ENCODE measurements around the gene CTNNA2. TPM values are rescaled to one million over a fixed set of nuclear protein-coding genes. Genes with fewer than 3 reads are reported as not detected.

CTNNA2 gene
- total RNA-seq, 2 donors from 2014 or later = 0.17 to 0.88 TPM

GRCh38 chr2:80258341-80258740 is 745.5 kb downstream of the CTNNA2 start:
- H3K27me3 ChIP-seq = no peaks in the 10 kb centered on the region
- H3K27ac ChIP-seq = no peak overlapping the region
- no peak for DNase-seq
- intact Hi-C loops (cut with DNase I) = no loop called here
- TF ChIP-seq, protein P1, sequence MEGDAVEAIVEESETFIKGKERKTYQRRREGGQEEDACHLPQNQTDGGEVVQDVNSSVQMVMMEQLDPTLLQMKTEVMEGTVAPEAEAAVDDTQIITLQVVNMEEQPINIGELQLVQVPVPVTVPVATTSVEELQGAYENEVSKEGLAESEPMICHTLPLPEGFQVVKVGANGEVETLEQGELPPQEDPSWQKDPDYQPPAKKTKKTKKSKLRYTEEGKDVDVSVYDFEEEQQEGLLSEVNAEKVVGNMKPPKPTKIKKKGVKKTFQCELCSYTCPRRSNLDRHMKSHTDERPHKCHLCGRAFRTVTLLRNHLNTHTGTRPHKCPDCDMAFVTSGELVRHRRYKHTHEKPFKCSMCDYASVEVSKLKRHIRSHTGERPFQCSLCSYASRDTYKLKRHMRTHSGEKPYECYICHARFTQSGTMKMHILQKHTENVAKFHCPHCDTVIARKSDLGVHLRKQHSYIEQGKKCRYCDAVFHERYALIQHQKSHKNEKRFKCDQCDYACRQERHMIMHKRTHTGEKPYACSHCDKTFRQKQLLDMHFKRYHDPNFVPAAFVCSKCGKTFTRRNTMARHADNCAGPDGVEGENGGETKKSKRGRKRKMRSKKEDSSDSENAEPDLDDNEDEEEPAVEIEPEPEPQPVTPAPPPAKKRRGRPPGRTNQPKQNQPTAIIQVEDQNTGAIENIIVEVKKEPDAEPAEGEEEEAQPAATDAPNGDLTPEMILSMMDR (IDR thresholded peaks at IDR 0.05) = no peak
- no peaks in the 10 kb centered on the region for H3K36me3 ChIP-seq
- H3K4me1 ChIP-seq = no peaks in the 10 kb centered on the region
- H3K9ac ChIP-seq (ENCODE audit: low read depth in 2 of 2, low read length in 2 of 2) = no peak overlapping the region
- no peaks in the 10 kb centered on the region for H3K9me3 ChIP-seq
- H3K4me3 ChIP-seq = no peak overlapping the region

DNA sequence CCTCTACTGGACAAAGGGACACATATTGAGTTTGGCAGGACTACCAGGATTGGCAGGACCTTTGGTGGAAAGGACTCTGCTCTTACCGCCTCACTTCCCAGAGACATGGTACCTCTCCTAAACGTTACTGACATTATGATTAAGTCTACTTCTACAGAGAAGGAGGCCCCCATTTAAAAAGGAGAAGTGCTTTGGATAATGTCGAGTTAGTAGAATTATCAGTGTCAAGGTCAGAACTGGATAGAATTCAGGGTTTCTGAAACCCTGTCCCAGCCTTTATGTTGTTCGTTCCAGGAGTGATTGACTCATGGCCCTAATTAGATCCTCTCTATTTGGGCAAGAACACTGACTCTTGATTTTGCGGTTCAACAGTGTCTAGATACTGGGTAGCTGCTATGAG is 745.9 kb downstream of the CTNNA2 start:
- H3K9ac ChIP-seq (ENCODE audit: low read depth in 2 of 2, low read length in 2 of 2) = no peak overlapping the region
- H3K27me3 ChIP-seq = no peaks in the 10 kb centered on the region
- no peak overlapping the region for H3K27ac ChIP-seq
- H3K4me3 ChIP-seq = no peak overlapping the region
- TF ChIP-seq, protein P1 (IDR thresholded peaks at IDR 0.05) = no peak
- DNase-seq = no peak
- intact Hi-C loops (cut with DNase I) = no loop called here
- H3K36me3 ChIP-seq = no peaks in the 10 kb centered on the region
- no peaks in the 10 kb centered on the region for H3K9me3 ChIP-seq
- no peaks in the 10 kb centered on the region for H3K4me1 ChIP-seq

DNA sequence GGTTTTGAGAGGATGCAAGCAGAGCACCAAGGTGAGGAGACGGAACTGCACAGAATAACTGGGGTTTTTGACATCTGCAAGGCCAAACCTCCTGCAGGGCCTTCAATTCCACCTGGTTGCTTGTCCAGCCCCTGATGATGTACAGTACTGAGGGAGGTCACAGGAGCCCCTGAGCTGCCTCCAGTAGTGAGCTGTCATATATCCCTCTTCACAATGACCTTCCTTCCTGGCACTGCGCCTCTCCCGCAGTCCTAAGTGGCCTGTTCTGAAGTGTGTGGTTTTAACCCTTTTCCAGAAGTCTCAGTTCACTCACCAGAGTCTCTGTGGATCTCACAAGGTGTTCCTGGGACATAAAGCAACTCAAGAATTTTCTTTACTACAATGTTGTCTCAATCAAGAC is 746.4 kb downstream of the CTNNA2 start:
- Histone ChIP-seq H3K36me3 (no peaks in the 10 kb centered on the region), H3K27me3 (no peaks in the 10 kb centered on the region), H3K4me1 (no peaks in the 10 kb centered on the region), H3K9ac (ENCODE audit: low read depth in 2 of 2, low read length in 2 of 2) (no peak overlapping the region), H3K4me3 (no peak overlapping the region), H3K27ac (no peak overlapping the region), H3K9me3 (no peaks in the 10 kb centered on the region)
- intact Hi-C loops (cut with DNase I) = no loop called here
- no peak for DNase-seq
- TF ChIP-seq, protein P1 (IDR thresholded peaks at IDR 0.05) = no peak

DNA sequence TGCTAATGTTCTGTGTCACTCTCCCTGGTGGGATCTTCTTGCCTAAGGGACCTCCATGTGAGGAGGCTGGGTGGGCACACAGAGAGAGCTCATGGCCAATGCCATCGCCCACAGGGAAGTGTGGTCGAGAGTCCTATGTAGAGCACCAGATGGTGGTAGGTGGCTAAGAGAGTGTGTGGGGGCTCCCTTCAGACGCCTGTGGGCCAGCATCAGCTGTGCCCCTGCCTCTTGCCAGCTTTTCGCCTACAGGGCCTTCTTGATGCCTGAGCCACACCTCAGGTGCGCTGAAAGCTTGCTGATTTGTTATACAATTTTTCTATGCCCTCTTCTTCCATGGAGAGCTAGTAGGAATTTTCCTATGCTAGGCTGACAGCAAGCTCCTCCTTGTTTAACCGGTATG is 753.4 kb downstream of the CTNNA2 start:
- no peaks in the 10 kb centered on the region for H3K36me3 ChIP-seq
- H3K27me3 ChIP-seq = no peaks in the 10 kb centered on the region
- DNase-seq = no peak
- no peaks in the 10 kb centered on the region for H3K9me3 ChIP-seq
- no peak overlapping the region for H3K27ac ChIP-seq
- no peak overlapping the region for H3K9ac ChIP-seq (ENCODE audit: low read depth in 2 of 2, low read length in 2 of 2)
- no peaks in the 10 kb centered on the region for H3K4me1 ChIP-seq
- intact Hi-C loops (cut with DNase I) = no loop called here
- no peak overlapping the region for H3K4me3 ChIP-seq
- TF ChIP-seq, protein P1 (IDR thresholded peaks at IDR 0.05) = no peak

DNA sequence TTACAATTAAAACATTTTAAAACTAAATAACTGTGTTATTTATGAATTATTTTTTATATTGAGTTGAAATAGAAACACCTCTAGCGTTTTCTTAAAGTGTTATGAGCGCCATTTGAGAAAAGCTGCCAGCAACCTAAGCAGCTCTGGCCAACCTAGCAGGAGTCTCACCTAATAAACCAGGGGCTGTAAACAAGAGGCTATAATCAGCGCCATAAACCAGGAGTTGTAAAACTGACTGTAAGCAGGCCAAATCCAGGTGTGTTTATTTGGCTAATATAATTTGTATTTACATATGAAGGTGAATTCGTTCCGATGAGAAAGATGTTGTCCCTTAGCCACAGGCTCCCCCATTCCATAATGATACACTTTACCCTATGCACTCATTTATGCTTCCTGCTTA is 757.0 kb downstream of the CTNNA2 start:
- TF ChIP-seq, protein P1 (IDR thresholded peaks at IDR 0.05) = no peak
- no peak overlapping the region for H3K27ac ChIP-seq
- H3K9ac ChIP-seq (ENCODE audit: low read depth in 2 of 2, low read length in 2 of 2) = no peak overlapping the region
- H3K9me3 ChIP-seq = no peaks in the 10 kb centered on the region
- no peaks in the 10 kb centered on the region for H3K36me3 ChIP-seq
- no peak overlapping the region for H3K4me3 ChIP-seq
- H3K27me3 ChIP-seq = no peaks in the 10 kb centered on the region
- intact Hi-C loops (cut with DNase I) = no loop called here
- H3K4me1 ChIP-seq = no peaks in the 10 kb centered on the region
- peak; percentile 31 for DNase-seq

DNA sequence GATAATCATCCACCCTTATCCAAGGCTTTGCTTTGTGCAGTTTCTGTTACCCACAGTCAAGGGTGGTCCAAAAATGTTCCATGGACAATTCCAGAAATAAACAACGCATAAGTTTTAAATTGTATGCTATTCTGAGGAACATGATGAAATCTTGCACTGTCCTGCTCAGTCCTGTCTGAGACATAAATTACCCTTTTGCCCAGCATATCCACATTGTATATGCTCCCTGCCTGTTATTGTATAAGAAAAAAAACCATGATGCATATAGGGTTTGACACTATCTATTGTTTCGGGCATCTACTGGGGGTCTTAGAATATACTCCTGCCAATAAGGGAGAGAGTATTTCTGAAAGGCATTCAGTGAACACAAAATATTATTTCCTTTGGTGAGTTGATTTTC is 767.7 kb downstream of the CTNNA2 start:
- no peaks in the 10 kb centered on the region for H3K36me3 ChIP-seq
- no peaks in the 10 kb centered on the region for H3K4me1 ChIP-seq
- TF ChIP-seq, protein P1 (IDR thresholded peaks at IDR 0.05) = no peak
- H3K9ac ChIP-seq (ENCODE audit: low read depth in 2 of 2, low read length in 2 of 2) = no peak overlapping the region
- no peak for DNase-seq
- no peak overlapping the region for H3K4me3 ChIP-seq
- no peak overlapping the region for H3K27ac ChIP-seq
- H3K27me3 ChIP-seq = no peaks in the 10 kb centered on the region
- H3K9me3 ChIP-seq = no peaks in the 10 kb centered on the region
- intact Hi-C loops (cut with DNase I) = loop anchor here (10.0 kb wide), 1 partner anchor 214 kb away; no protein-coding TSS in a partner anchor

Data from colonic mucosa (tissue), 4 donors.